H9 (cell line): ENCODE results near the gene NMT1. TPM values are rescaled to one million over a fixed set of nuclear protein-coding genes. Genes with fewer than 3 reads are reported as not detected.
A peak's percentile ranks its signal among the peaks of the same experiment; 100 is the strongest.

Experiments used
- DNase-seq: peaks from one replicate; pipeline ENCODE4 v3.0.0-alpha.2; 2017
- H2AFZ ChIP-seq: one replicate; pipeline ENCODE4 v1.6.1; 2013; ENCODE audit warnings: mild to moderate bottlenecking, low read length, control low read depth, moderate library complexity
- H2AK5ac ChIP-seq: 2 replicates; pipeline ENCODE4 v1.6.1; 2013; ENCODE audit warnings: low read length, control low read depth, mixed read lengths; ENCODE audit not compliant: insufficient read length
- H2BK120ac ChIP-seq: one replicate; pipeline ENCODE4 v1.6.1; 2013; ENCODE audit warnings: low read depth, mild to moderate bottlenecking, low read length, control low read depth, inconsistent platforms; ENCODE audit not compliant: poor library complexity, severe bottlenecking
- H2BK12ac ChIP-seq: 2 replicates; pipeline ENCODE4 v1.6.1; 2013; ENCODE audit warnings: low read length, control low read depth, mixed read lengths, low read depth; ENCODE audit not compliant: insufficient read length
- H2BK15ac ChIP-seq: 2 replicates; pipeline ENCODE4 v1.6.1; 2013; ENCODE audit warnings: low read depth, low read length, control low read depth
- H2BK20ac ChIP-seq: one replicate; pipeline ENCODE4 v1.6.1; 2013; ENCODE audit warnings: low read depth, mild to moderate bottlenecking, low read length, control low read depth, inconsistent platforms; ENCODE audit not compliant: poor library complexity, severe bottlenecking
- H2BK5ac ChIP-seq: 2 replicates; pipeline ENCODE4 v1.6.1; 2013; ENCODE audit warnings: low read length, control low read depth, mixed read lengths; ENCODE audit not compliant: insufficient read length
- H3K14ac ChIP-seq: 2 replicates; pipeline ENCODE4 v1.6.1; 2013; ENCODE audit warnings: low read length, control low read depth; ENCODE audit not compliant: insufficient read depth
- H3K18ac ChIP-seq: 2 replicates; pipeline ENCODE4 v1.6.1; 2013; ENCODE audit warnings: low read depth, mild to moderate bottlenecking, mixed read lengths, low read length, control low read depth; ENCODE audit not compliant: insufficient read length
- H3K23ac ChIP-seq: 2 replicates; pipeline ENCODE4 v1.6.1; 2013; ENCODE audit warnings: low read length, control low read depth, mixed read lengths, low read depth; ENCODE audit not compliant: insufficient read length
- H3K23me2 ChIP-seq: 2 replicates; pipeline ENCODE4 v1.6.1; 2013; ENCODE audit warnings: low read depth, mild to moderate bottlenecking, mixed read lengths, low read length, control low read depth; ENCODE audit not compliant: insufficient read length, poor library complexity, severe bottlenecking
- H3K27ac ChIP-seq: 2 replicates; pipeline ENCODE4 v1.5.1; 2013; ENCODE audit warnings: low read length, control low read depth, mixed read lengths, low read depth; ENCODE audit not compliant: insufficient read length
- H3K27me3 ChIP-seq: 2 replicates; pipeline ENCODE4 v1.6.1; 2013; ENCODE audit warnings: low read length, control low read depth, inconsistent platforms; ENCODE audit not compliant: insufficient read depth
- H3K4ac ChIP-seq: 2 replicates; pipeline ENCODE4 v1.6.1; 2013; ENCODE audit warnings: low read depth, mild to moderate bottlenecking, control low read depth, inconsistent platforms, low read length, moderate library complexity
- H3K4me1 ChIP-seq: 2 replicates; pipeline ENCODE4 v1.6.1; 2013; ENCODE audit warnings: low read length, control low read depth, inconsistent platforms; ENCODE audit not compliant: insufficient read depth
- H3K4me2 ChIP-seq: 2 replicates; pipeline ENCODE4 v1.6.1; 2013; ENCODE audit warnings: low read length, control low read depth, mixed read lengths; ENCODE audit not compliant: insufficient read length, insufficient read depth
- H3K56ac ChIP-seq: 2 replicates; pipeline ENCODE4 v1.6.1; 2013; ENCODE audit warnings: low read depth, mild to moderate bottlenecking, mixed read lengths, low read length, control low read depth; ENCODE audit not compliant: insufficient read length
- H3K79me1 ChIP-seq: 2 replicates; pipeline ENCODE4 v1.6.1; 2013; ENCODE audit warnings: low read depth, mild to moderate bottlenecking, moderate library complexity, low read length, control low read depth, inconsistent platforms; ENCODE audit not compliant: insufficient read depth, poor library complexity, severe bottlenecking
- H3K79me2 ChIP-seq: 2 replicates; pipeline ENCODE4 v1.6.1; 2013; ENCODE audit warnings: low read length, control low read depth, inconsistent platforms; ENCODE audit not compliant: insufficient read depth
- H3K9ac ChIP-seq: 2 replicates; pipeline ENCODE4 v1.6.1; 2013; ENCODE audit warnings: low read length, control low read depth, mixed read lengths; ENCODE audit not compliant: insufficient read length; ENCODE audit errors: extremely low read depth
- H3K9me3 ChIP-seq: one replicate; pipeline ENCODE4 v1.6.1; 2013; ENCODE audit warnings: low read depth, low read length, inconsistent platforms; ENCODE audit not compliant: control insufficient read depth
- H3T11ph ChIP-seq: one replicate; pipeline ENCODE4 v1.6.1; 2013; ENCODE audit warnings: mild to moderate bottlenecking, low read length, control low read depth, inconsistent platforms
- H4K20me1 ChIP-seq: one replicate; pipeline ENCODE4 v1.6.1; 2013; ENCODE audit not compliant: control insufficient read depth, insufficient read length, insufficient read depth
- H4K5ac ChIP-seq: 2 replicates; pipeline ENCODE4 v1.6.1; 2013; ENCODE audit warnings: low read depth, mild to moderate bottlenecking, mixed read lengths, low read length, control low read depth; ENCODE audit not compliant: insufficient read length
- H4K8ac ChIP-seq: replicated peaks from 2 replicates; pipeline ENCODE4 v1.6.1; 2013; ENCODE audit warnings: low read length, control low read depth, mixed read lengths, low read depth; ENCODE audit not compliant: insufficient read length
- H4K91ac ChIP-seq: 2 replicates; pipeline ENCODE4 v1.6.1; 2013; ENCODE audit warnings: low read depth, mild to moderate bottlenecking, moderate library complexity, mixed read lengths, low read length, control low read depth; ENCODE audit not compliant: insufficient read length
- H3K27ac Mint-ChIP-seq, 3 experiments: 2 replicates in 2 of 3; 3 replicates in 1 of 3; pipeline ENCODE4 v1.8.0; 2020 to 2021; ENCODE audit warnings: mixed read lengths in 3 of 3, mild to moderate bottlenecking in 1 of 3, moderate library complexity in 1 of 3
- H3K27me3 Mint-ChIP-seq: 2 replicates; pipeline ENCODE4 v1.8.0; 2021; ENCODE audit warnings: low read depth, mild to moderate bottlenecking, moderate library complexity, mixed read lengths
- H3K36me3 Mint-ChIP-seq, 3 experiments: 2 replicates in 2 of 3; 3 replicates in 1 of 3; pipeline ENCODE4 v1.8.0; 2020 to 2021; ENCODE audit warnings: low read depth in 3 of 3, mixed read lengths in 3 of 3; ENCODE audit not compliant: insufficient read depth in 1 of 3
- H3K4me1 Mint-ChIP-seq, 2 experiments: 2 replicates each; pipeline ENCODE4 v1.8.0; 2020; ENCODE audit warnings: mixed read lengths in 2 of 2
- H3K4me3 Mint-ChIP-seq, 2 experiments: 2 replicates in 1 of 2; 3 replicates in 1 of 2; pipeline ENCODE4 v1.8.0; 2020 to 2021; ENCODE audit warnings: mild to moderate bottlenecking in 2 of 2, mixed read lengths in 2 of 2, moderate library complexity in 1 of 2
- H3K9me3 Mint-ChIP-seq, 2 experiments: 2 replicates in 1 of 2; 3 replicates in 1 of 2; pipeline ENCODE4 v1.8.0; 2020; ENCODE audit warnings: mild to moderate bottlenecking in 2 of 2, mixed read lengths in 2 of 2, moderate library complexity in 1 of 2
- WGBS: extraction: QIAGEN DNeasy Blood & Tissue Kit; methylation state at CpG from one replicate; pipeline ENCODE4 v1.1.7; 2013; ENCODE audit warnings: missing lambda C conversion rate, low lambda C conversion rate, mixed read lengths; ENCODE audit not compliant: insufficient read length; ENCODE audit errors: extremely low coverage; 5-methylcytosine and 5-hydroxymethylcytosine counted together
- total RNA-seq: library from RNA; stranded (reverse); gene quantifications from 2 replicates; pipeline ENCODE4 v1.2.1, GENCODE V29; 2021
- TF ChIP-seq, protein P1 (sequence below): fragments of 200-600 bp; sonication (generic); conservative IDR thresholded peaks from 3 replicates; pipeline ENCODE4 v1.8.0; 2021; ENCODE audit warnings: antibody characterized with exemption, mild to moderate bottlenecking

Gene NMT1
- total RNA-seq, 1 experiment from 2014 or later = 150 TPM

DNA sequence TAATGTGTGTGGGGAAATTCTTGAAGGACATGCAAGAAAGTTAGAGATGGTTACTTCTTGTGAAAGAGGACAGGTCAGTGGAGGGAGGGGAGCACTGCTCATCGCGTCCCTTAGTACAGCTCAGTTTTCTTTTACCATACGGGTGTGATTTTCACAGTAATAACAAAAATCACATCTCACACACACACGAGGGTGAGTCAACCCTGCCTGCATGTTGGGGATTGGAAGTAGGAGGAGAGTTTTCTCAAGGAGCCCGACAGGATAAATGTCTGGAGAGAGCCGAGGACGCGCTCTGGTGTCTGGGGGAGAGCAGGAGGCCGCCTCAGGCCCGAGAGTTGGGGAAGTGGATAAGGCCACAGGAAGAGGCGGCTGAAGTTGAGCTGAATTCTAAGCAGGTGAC, 54.8 kb downstream of the NMT1 start:
- no peak overlapping the region for H3K9ac ChIP-seq
- no peaks in the 10 kb centered on the region for H3K4me1 ChIP-seq
- H3K4me3 Mint-ChIP-seq = no peak overlapping the region

More for the DNA sequence above, 54.8 kb downstream of the NMT1 start:
- H4K91ac ChIP-seq = no peak overlapping the region
- H2BK12ac ChIP-seq = no peak overlapping the region
- peak overlapping the region in 2 of 3 experiments; percentile 5 to 52; a peak in 3 of 7 replicates for H3K27ac Mint-ChIP-seq
- no peaks in the 10 kb centered on the region for H3K79me1 ChIP-seq
- WGBS = no CpG with 5 or more reads among the region's 11 CpGs
- no peak overlapping the region for H3K56ac ChIP-seq
- H2AK5ac ChIP-seq = no peak overlapping the region
- H3K4ac ChIP-seq = no peak overlapping the region
- no peak for DNase-seq
- no peak overlapping the region for H4K8ac ChIP-seq
- no peak overlapping the region for H2BK15ac ChIP-seq
- H3K36me3 Mint-ChIP-seq = peaks cover 0 to 4% (median 0%) of the 10 kb centered on the region in 3 experiments; a peak in 4 of 7 replicates
- TF ChIP-seq, protein P1, sequence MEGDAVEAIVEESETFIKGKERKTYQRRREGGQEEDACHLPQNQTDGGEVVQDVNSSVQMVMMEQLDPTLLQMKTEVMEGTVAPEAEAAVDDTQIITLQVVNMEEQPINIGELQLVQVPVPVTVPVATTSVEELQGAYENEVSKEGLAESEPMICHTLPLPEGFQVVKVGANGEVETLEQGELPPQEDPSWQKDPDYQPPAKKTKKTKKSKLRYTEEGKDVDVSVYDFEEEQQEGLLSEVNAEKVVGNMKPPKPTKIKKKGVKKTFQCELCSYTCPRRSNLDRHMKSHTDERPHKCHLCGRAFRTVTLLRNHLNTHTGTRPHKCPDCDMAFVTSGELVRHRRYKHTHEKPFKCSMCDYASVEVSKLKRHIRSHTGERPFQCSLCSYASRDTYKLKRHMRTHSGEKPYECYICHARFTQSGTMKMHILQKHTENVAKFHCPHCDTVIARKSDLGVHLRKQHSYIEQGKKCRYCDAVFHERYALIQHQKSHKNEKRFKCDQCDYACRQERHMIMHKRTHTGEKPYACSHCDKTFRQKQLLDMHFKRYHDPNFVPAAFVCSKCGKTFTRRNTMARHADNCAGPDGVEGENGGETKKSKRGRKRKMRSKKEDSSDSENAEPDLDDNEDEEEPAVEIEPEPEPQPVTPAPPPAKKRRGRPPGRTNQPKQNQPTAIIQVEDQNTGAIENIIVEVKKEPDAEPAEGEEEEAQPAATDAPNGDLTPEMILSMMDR = no peak
- peaks cover 8 to 33% of the 10 kb centered on the region in 2 experiments for H3K4me1 Mint-ChIP-seq
- no peak overlapping the region for H2BK20ac ChIP-seq
- H2BK5ac ChIP-seq = no peak overlapping the region
- no peak overlapping the region for H3T11ph ChIP-seq
- no peaks in the 10 kb centered on the region for H3K23me2 ChIP-seq
- H3K14ac ChIP-seq = no peak overlapping the region
- H3K27me3 Mint-ChIP-seq = no peaks in the 10 kb centered on the region
- no peak overlapping the region for H3K27ac ChIP-seq
- no peak overlapping the region for H2BK120ac ChIP-seq
- no peaks in the 10 kb centered on the region for H4K20me1 ChIP-seq
- no peak overlapping the region for H4K5ac ChIP-seq
- H3K9me3 Mint-ChIP-seq = no peaks in the 10 kb centered on the region
- no peak overlapping the region for H3K23ac ChIP-seq
- H3K9me3 ChIP-seq = no peaks in the 10 kb centered on the region
- H2AFZ ChIP-seq = no peak overlapping the region
- no peaks in the 10 kb centered on the region for H3K27me3 ChIP-seq
- H3K79me2 ChIP-seq = no peaks in the 10 kb centered on the region
- H3K4me2 ChIP-seq = no peak overlapping the region
- H3K18ac ChIP-seq = no peak overlapping the region
